ENCODE measurements around the gene FCRLA.
"Not testable (repeated sequence)": the region's sequence is repeated elsewhere in the genome, so short reads cannot be mapped to it uniquely, and the experiment has no call there.

The FCRLA gene

GRCh38 chr1:161678500-161678899 lies 28.5 kb upstream of the FCRLA start:
- no peak for DNase-seq
- Mint-ChIP-seq H3K36me3 (ENCODE audit: insufficient read depth) (no peaks in the 10 kb centered on the region), H3K27ac (no peak overlapping the region), H3K4me1 (ENCODE audit: low read depth in 2 of 2) (peaks cover 0 to 2% of the 10 kb centered on the region in 2 donors), H3K27me3 (peaks cover 0 to 2% of the 10 kb centered on the region in 2 donors), H3K9me3 (no peaks in the 10 kb centered on the region), H3K4me3 (no peak overlapping the region)
- no peak for ATAC-seq (replicated peaks)

GRCh38 chr1:161681879-161682278 lies 25.1 kb upstream of the FCRLA start:
- Mint-ChIP-seq H3K9me3 (no peaks in the 10 kb centered on the region), H3K4me1 (ENCODE audit: low read depth in 2 of 2) (no peaks in the 10 kb centered on the region), H3K27me3 (peaks cover 6 to 9% of the 10 kb centered on the region in 2 donors), H3K36me3 (ENCODE audit: insufficient read depth) (no peaks in the 10 kb centered on the region), H3K4me3 (no peak overlapping the region), H3K27ac (peak overlapping the region in 1 of 2 donors; percentile 17)
- DNase-seq, result no peak
- ATAC-seq (replicated peaks), result no peak

- H3K4me1 Mint-ChIP-seq (ENCODE audit: low read depth in 2 of 2), result no peaks in the 10 kb centered on the region
- no peaks in the 10 kb centered on the region for H3K9me3 Mint-ChIP-seq
- H3K27ac Mint-ChIP-seq, result no peak overlapping the region
- H3K36me3 Mint-ChIP-seq (ENCODE audit: insufficient read depth), result no peaks in the 10 kb centered on the region
- DNase-seq (no peak), ATAC-seq (replicated peaks) (no peak)
- H3K27me3 Mint-ChIP-seq, result peaks cover 16 to 44% of the 10 kb centered on the region in 2 donors
- H3K4me3 Mint-ChIP-seq, result no peak overlapping the region
These were observed 18.1 kb upstream of the FCRLA start for GRCh38 chr1:161688946-161689345.

- Mint-ChIP-seq H3K36me3 (ENCODE audit: insufficient read depth) (no peaks in the 10 kb centered on the region), H3K4me1 (ENCODE audit: low read depth in 2 of 2) (no peaks in the 10 kb centered on the region), H3K27ac (no peak overlapping the region), H3K9me3 (peaks cover 0 to 2% of the 10 kb centered on the region in 2 donors), H3K27me3 (peaks cover 42 to 63% of the 10 kb centered on the region in 2 donors), H3K4me3 (no peak overlapping the region)
- no peak for DNase-seq
- ATAC-seq (replicated peaks), result no peak
These were observed 15.2 kb upstream of the FCRLA start for GRCh38 chr1:161691846-161692245.

GRCh38 chr1:161693020-161693712 lies 13.9 kb upstream of the FCRLA start:
- H3K9me3 Mint-ChIP-seq; H3K36me3 Mint-ChIP-seq (ENCODE audit: insufficient read depth); ATAC-seq (replicated peaks); H3K4me1 Mint-ChIP-seq (ENCODE audit: low read depth in 2 of 2); H3K4me3 Mint-ChIP-seq; DNase-seq; H3K27ac Mint-ChIP-seq: not testable (repeated sequence)
- peaks cover 40 to 75% of the 10 kb centered on the region in 2 donors for H3K27me3 Mint-ChIP-seq

- not testable (repeated sequence) for H3K27ac Mint-ChIP-seq; H3K9me3 Mint-ChIP-seq; DNase-seq; ATAC-seq (replicated peaks); H3K36me3 Mint-ChIP-seq (ENCODE audit: insufficient read depth); H3K4me3 Mint-ChIP-seq; H3K4me1 Mint-ChIP-seq (ENCODE audit: low read depth in 2 of 2)
- H3K27me3 Mint-ChIP-seq, result peaks cover 29 to 54% of the 10 kb centered on the region in 2 donors
These were observed 8.7 kb upstream of the FCRLA start for GRCh38 chr1:161698302-161698701.

GRCh38 chr1:161702250-161702649 lies 4.8 kb upstream of the FCRLA start:
- H3K27ac Mint-ChIP-seq, result no peak overlapping the region
- H3K4me1 Mint-ChIP-seq (ENCODE audit: low read depth in 2 of 2), result no peaks in the 10 kb centered on the region
- DNase-seq (no peak), ATAC-seq (replicated peaks) (no peak)
- peaks cover 0 to 15% of the 10 kb centered on the region in 2 donors for H3K27me3 Mint-ChIP-seq
- H3K36me3 Mint-ChIP-seq (ENCODE audit: insufficient read depth), result no peaks in the 10 kb centered on the region
- no peaks in the 10 kb centered on the region for H3K9me3 Mint-ChIP-seq
- no peak overlapping the region for H3K4me3 Mint-ChIP-seq

- H3K9me3 Mint-ChIP-seq, result no peaks in the 10 kb centered on the region
- no peak overlapping the region for H3K27ac Mint-ChIP-seq
- DNase-seq, result no peak
- ATAC-seq (replicated peaks), result peak; percentile 51
- H3K36me3 Mint-ChIP-seq (ENCODE audit: insufficient read depth), result no peaks in the 10 kb centered on the region
- H3K27me3 Mint-ChIP-seq, result no peaks in the 10 kb centered on the region
- H3K4me1 Mint-ChIP-seq (ENCODE audit: low read depth in 2 of 2), result peaks cover 0 to 3% of the 10 kb centered on the region in 2 donors
- no peak overlapping the region for H3K4me3 Mint-ChIP-seq
These were observed 1.5 kb upstream of the FCRLA start for GRCh38 chr1:161705537-161705936.

- H3K27me3 Mint-ChIP-seq, result no peaks in the 10 kb centered on the region
These were observed 932 bp upstream of the FCRLA start for GRCh38 chr1:161706113-161706481.

GRCh38 chr1:161707503-161707902 lies 474 bp downstream of the FCRLA start:
- Mint-ChIP-seq H3K4me1 (ENCODE audit: low read depth in 2 of 2) (peaks cover 0 to 3% of the 10 kb centered on the region in 2 donors), H3K27ac (no peak overlapping the region), H3K27me3 (no peaks in the 10 kb centered on the region), H3K9me3 (no peaks in the 10 kb centered on the region), H3K4me3 (no peak overlapping the region), H3K36me3 (ENCODE audit: insufficient read depth) (no peaks in the 10 kb centered on the region)
- DNase-seq (no peak), ATAC-seq (replicated peaks) (no peak)

More at GRCh38 chr1:161706113-161706481, 932 bp upstream of the FCRLA start:
- Mint-ChIP-seq H3K9me3 (no peaks in the 10 kb centered on the region), H3K4me3 (no peak overlapping the region), H3K27ac (no peak overlapping the region), H3K36me3 (ENCODE audit: insufficient read depth) (no peaks in the 10 kb centered on the region), H3K4me1 (ENCODE audit: low read depth in 2 of 2) (peaks cover 0 to 3% of the 10 kb centered on the region in 2 donors)
- DNase-seq, result no peak
- ATAC-seq (replicated peaks), result no peak

- no peaks in the 10 kb centered on the region for H3K36me3 Mint-ChIP-seq (ENCODE audit: insufficient read depth)
- DNase-seq, result no peak
- H3K27ac Mint-ChIP-seq, result no peak overlapping the region
- H3K9me3 Mint-ChIP-seq, result no peaks in the 10 kb centered on the region
- ATAC-seq (replicated peaks), result no peak
- no peak overlapping the region for H3K4me3 Mint-ChIP-seq
- H3K4me1 Mint-ChIP-seq (ENCODE audit: low read depth in 2 of 2), result peaks cover 0 to 3% of the 10 kb centered on the region in 2 donors
- H3K27me3 Mint-ChIP-seq, result no peaks in the 10 kb centered on the region
These were observed 2.3 kb downstream of the FCRLA start for GRCh38 chr1:161709373-161709772.

GRCh38 chr1:161710560-161710959 lies 3.5 kb downstream of the FCRLA start:
- ATAC-seq (replicated peaks), result no peak
- no peak overlapping the region for H3K27ac Mint-ChIP-seq
- H3K4me3 Mint-ChIP-seq, result no peak overlapping the region

GRCh38 chr1:161718559-161719324 lies 11.7 kb downstream of the FCRLA start:
- Mint-ChIP-seq H3K36me3 (ENCODE audit: insufficient read depth) (no peaks in the 10 kb centered on the region), H3K27ac (no peak overlapping the region), H3K9me3 (no peaks in the 10 kb centered on the region), H3K27me3 (peaks cover 0 to 9% of the 10 kb centered on the region in 2 donors), H3K4me1 (ENCODE audit: low read depth in 2 of 2) (peaks cover 3 to 7% of the 10 kb centered on the region in 2 donors), H3K4me3 (no peak overlapping the region)
- ATAC-seq (replicated peaks) (no peak), DNase-seq (no peak)

More at GRCh38 chr1:161710560-161710959, 3.5 kb downstream of the FCRLA start:
- Mint-ChIP-seq H3K4me1 (ENCODE audit: low read depth in 2 of 2) (peaks cover 0 to 3% of the 10 kb centered on the region in 2 donors), H3K9me3 (no peaks in the 10 kb centered on the region), H3K27me3 (peaks cover 0 to 6% of the 10 kb centered on the region in 2 donors), H3K36me3 (ENCODE audit: insufficient read depth) (no peaks in the 10 kb centered on the region)
- DNase-seq, result no peak

- H3K27me3 Mint-ChIP-seq, result peaks cover 0 to 9% of the 10 kb centered on the region in 2 donors
- no peaks in the 10 kb centered on the region for H3K9me3 Mint-ChIP-seq
- peaks cover 7% of the 10 kb centered on the region in 2 donors for H3K4me1 Mint-ChIP-seq (ENCODE audit: low read depth in 2 of 2)
- ATAC-seq (replicated peaks) (no peak), DNase-seq (no peak)
- H3K27ac Mint-ChIP-seq, result no peak overlapping the region
- no peaks in the 10 kb centered on the region for H3K36me3 Mint-ChIP-seq (ENCODE audit: insufficient read depth)
- H3K4me3 Mint-ChIP-seq, result no peak overlapping the region
These were observed 12.2 kb downstream of the FCRLA start for GRCh38 chr1:161719325-161719611.

Data from effector memory CD8-positive, alpha-beta T cell (primary cell).